HepG2 (cell line): Measurements from ENCODE around the gene CMTM8. TPM values are rescaled to one million over a fixed set of nuclear protein-coding genes. Genes with fewer than 3 reads are reported as not detected.

Experiments
- ATF7 ChIP-seq, 2 experiments: fragments of 450-650 bp in 1 of 2; sonication (generic) in 1 of 2; formaldehyde crosslinking in 1 of 2; IDR thresholded peaks; 2 replicates each; pipeline versions ENCODE4 v1.4.0 to v1.6.1; 2016 to 2020; ENCODE audit warnings: antibody characterized with exemption in 1 of 2, mild to moderate bottlenecking in 1 of 2, missing genetic modification reagents in 1 of 2
- BCL6 ChIP-seq: IDR thresholded peaks from 2 replicates; pipeline ENCODE4 v1.6.1; 2016; ENCODE audit warnings: missing genetic modification reagents, missing compliant biosample characterization
- FOSL2 ChIP-seq: sonication (generic); formaldehyde crosslinking; IDR thresholded peaks from 2 replicates; pipeline ENCODE4 v1.4.0; 2020; ENCODE audit warnings: missing genetic modification reagents
- FOXA1 ChIP-seq, 2 experiments: fragments of 450-650 bp in 1 of 2; sonication (generic) in 1 of 2; formaldehyde crosslinking in 1 of 2; IDR thresholded peaks; 2 replicates each; pipeline versions ENCODE4 v1.4.0 to v1.6.1; 2016 to 2020; ENCODE audit warnings: missing genetic modification reagents in 1 of 2
- HMG20B ChIP-seq: conservative IDR thresholded peaks from 2 replicates; pipeline ENCODE4 v1.6.1; 2016; ENCODE audit warnings: missing genetic modification reagents, missing compliant biosample characterization
- NCOA2 ChIP-seq: sonication (generic); formaldehyde crosslinking; IDR thresholded peaks from 2 replicates; pipeline ENCODE4 v1.8.0; 2022; ENCODE audit warnings: inconsistent platforms
- PITX1 ChIP-seq: sonication (generic); formaldehyde crosslinking; IDR thresholded peaks from 2 replicates; pipeline ENCODE4 v1.5.1; 2020; ENCODE audit warnings: mild to moderate bottlenecking, missing genetic modification reagents
- RCOR2 ChIP-seq: IDR thresholded peaks from 2 replicates; pipeline ENCODE4 v1.6.1; 2016; ENCODE audit warnings: missing biosample characterization, missing genetic modification reagents
- RERE ChIP-seq: IDR thresholded peaks from 2 replicates; pipeline ENCODE4 v1.6.1; 2016; ENCODE audit warnings: low read depth, missing genetic modification reagents, missing compliant biosample characterization
- TEAD3 ChIP-seq: optimal IDR thresholded peaks from 2 replicates; pipeline ENCODE3; 2016; ENCODE audit warnings: borderline replicate concordance
- ZNF24 ChIP-seq: fragments of 450-650 bp; IDR thresholded peaks from 2 replicates; pipeline ENCODE4 v1.6.1; 2017; ENCODE audit warnings: antibody characterized with exemption, mild to moderate bottlenecking
- ZNF615 ChIP-seq: sonication (generic); formaldehyde crosslinking; IDR thresholded peaks from 2 replicates; pipeline ENCODE4 v1.5.0; 2020; ENCODE audit warnings: mild to moderate bottlenecking, missing genetic modification reagents, borderline replicate concordance
- ZNF773 ChIP-seq: sonication (generic); formaldehyde crosslinking; IDR thresholded peaks from 2 replicates; pipeline ENCODE4 v1.4.0; 2020; ENCODE audit warnings: missing genetic modification reagents, borderline replicate concordance
- polyA plus RNA-seq, 8 experiments: library from polyadenylated mRNA; depleted of rRNA in 3 of 8; stranded (reverse) in 7 of 8; unstranded in 1 of 8; fragments of >200 nt; fragmentation: Illumina TruSeq in 4 of 8; extraction: Trizol in 4 of 8; gene quantifications; 2 replicates each; pipeline versions ENCODE4 v1.2.1 to v1.2.3, GENCODE V29; 2011 to 2016; ENCODE audit warnings: low read depth in 4 of 8, missing spikeins in 1 of 8, mixed read lengths in 1 of 8; ENCODE audit not compliant: insufficient read depth in 1 of 8
- total RNA-seq, 5 experiments: library from RNA; depleted of rRNA; stranded (reverse); fragments of >200 nt; fragmentation: Illumina TruSeq; extraction: Trizol; gene quantifications; 2 replicates each; pipeline ENCODE4 v1.2.3, GENCODE V29; 2016; ENCODE audit warnings: low read depth in 1 of 5
- TF ChIP-seq, protein P1 (sequence below): IDR thresholded peaks from 2 replicates; pipeline ENCODE4 v1.4.0; 2020; ENCODE audit warnings: mild to moderate bottlenecking, missing genetic modification reagents
- TF ChIP-seq, protein P2 (sequence below), 2 experiments: sonication (generic) in 1 of 2; formaldehyde crosslinking in 1 of 2; IDR thresholded peaks; 2 replicates each; pipeline versions ENCODE4 v1.4.0 to v1.6.1; 2018 to 2020; ENCODE audit warnings: missing genetic modification reagents in 2 of 2, borderline replicate concordance in 1 of 2, low read depth in 1 of 2, mild to moderate bottlenecking in 1 of 2, missing biosample characterization in 1 of 2

The CMTM8 gene
- total and polyA plus RNA-seq, 2 of the 13 experiments (the other 11 are each of a cell fraction or from before 2014, with no cell fraction given): 8.9 to 15.8 TPM

DNA sequence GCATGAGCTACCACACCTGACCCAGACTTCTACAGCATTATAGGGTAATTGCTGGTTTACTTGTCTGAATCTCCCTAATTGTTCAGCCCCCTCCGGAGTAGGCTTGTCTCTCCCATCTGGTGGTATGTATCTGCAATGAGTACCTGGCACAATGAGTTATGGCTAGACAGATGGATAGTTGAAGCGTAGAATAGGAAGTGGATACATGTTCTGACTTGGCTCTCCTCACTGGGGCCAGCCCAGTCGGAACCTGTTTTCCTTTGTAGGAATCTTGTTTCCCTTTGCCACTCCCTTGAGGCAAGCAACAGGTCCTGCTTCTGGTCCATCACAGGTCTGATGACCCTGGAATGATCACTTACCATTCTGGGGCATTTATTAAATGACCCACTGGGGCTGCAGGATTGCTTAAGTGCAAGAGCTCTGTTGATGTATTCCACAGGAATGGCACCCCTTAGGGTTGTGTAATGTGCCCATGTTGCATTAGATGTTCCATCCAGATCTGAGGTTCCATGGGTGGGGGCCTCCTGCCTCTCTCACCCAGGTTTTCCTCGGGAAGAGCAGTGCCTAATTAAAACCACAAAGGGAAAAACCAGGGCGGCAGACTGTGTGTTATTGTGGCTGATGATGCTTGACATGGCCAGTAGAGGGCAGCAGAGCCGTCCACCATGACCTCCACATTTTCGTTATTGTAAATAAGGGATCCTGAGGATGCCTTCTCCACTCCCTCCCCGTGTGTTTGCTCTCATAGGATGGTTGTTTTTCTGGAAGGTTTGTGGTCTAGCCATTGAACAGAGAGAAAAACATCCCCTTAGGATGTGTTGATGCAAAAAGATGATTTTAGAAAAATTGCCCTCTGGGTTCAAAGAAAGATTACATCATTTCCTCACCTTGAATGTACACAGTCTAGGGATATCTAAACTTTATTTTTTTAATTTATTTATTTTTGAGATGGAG lies 58.0 kb downstream of the CMTM8 start (continued):
- TF ChIP-seq ZNF615 (CRISPR knock-in tag): no peak
- TF ChIP-seq, protein P1, sequence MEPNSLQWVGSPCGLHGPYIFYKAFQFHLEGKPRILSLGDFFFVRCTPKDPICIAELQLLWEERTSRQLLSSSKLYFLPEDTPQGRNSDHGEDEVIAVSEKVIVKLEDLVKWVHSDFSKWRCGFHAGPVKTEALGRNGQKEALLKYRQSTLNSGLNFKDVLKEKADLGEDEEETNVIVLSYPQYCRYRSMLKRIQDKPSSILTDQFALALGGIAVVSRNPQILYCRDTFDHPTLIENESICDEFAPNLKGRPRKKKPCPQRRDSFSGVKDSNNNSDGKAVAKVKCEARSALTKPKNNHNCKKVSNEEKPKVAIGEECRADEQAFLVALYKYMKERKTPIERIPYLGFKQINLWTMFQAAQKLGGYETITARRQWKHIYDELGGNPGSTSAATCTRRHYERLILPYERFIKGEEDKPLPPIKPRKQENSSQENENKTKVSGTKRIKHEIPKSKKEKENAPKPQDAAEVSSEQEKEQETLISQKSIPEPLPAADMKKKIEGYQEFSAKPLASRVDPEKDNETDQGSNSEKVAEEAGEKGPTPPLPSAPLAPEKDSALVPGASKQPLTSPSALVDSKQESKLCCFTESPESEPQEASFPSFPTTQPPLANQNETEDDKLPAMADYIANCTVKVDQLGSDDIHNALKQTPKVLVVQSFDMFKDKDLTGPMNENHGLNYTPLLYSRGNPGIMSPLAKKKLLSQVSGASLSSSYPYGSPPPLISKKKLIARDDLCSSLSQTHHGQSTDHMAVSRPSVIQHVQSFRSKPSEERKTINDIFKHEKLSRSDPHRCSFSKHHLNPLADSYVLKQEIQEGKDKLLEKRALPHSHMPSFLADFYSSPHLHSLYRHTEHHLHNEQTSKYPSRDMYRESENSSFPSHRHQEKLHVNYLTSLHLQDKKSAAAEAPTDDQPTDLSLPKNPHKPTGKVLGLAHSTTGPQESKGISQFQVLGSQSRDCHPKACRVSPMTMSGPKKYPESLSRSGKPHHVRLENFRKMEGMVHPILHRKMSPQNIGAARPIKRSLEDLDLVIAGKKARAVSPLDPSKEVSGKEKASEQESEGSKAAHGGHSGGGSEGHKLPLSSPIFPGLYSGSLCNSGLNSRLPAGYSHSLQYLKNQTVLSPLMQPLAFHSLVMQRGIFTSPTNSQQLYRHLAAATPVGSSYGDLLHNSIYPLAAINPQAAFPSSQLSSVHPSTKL (CRISPR knock-in tag): 0 out of 2 replicates have a peak, but pooled peaks have one; percentile 13
- TF ChIP-seq RCOR2 (CRISPR knock-in tag): 0 out of 2 replicates have a peak, but pooled peaks have one; percentile 34
- TF ChIP-seq PITX1 (CRISPR knock-in tag): peak; percentile 19; the same call in 1 of the 2 replicates
- peak; percentile 25 for TF ChIP-seq TEAD3
- peak; percentile 42 for TF ChIP-seq FOSL2 (CRISPR knock-in tag)
- TF ChIP-seq ZNF24: no peak
- TF ChIP-seq HMG20B (CRISPR knock-in tag): 0 out of 2 replicates have a peak, but pooled peaks have one; percentile 38
- peak; percentile 21; the same call in 1 of the 2 replicates for TF ChIP-seq ATF7 (IDR thresholded peaks at IDR 0.05)
- TF ChIP-seq ATF7 (CRISPR knock-in tag; IDR thresholded peaks at IDR 0.05): no peak
- TF ChIP-seq ZNF773 (CRISPR knock-in tag): no peak
- no peak for TF ChIP-seq RERE (CRISPR knock-in tag)
- TF ChIP-seq NCOA2 (CRISPR knock-in tag): 0 out of 2 replicates have a peak, but pooled peaks have one; percentile 35
- TF ChIP-seq, protein P2, sequence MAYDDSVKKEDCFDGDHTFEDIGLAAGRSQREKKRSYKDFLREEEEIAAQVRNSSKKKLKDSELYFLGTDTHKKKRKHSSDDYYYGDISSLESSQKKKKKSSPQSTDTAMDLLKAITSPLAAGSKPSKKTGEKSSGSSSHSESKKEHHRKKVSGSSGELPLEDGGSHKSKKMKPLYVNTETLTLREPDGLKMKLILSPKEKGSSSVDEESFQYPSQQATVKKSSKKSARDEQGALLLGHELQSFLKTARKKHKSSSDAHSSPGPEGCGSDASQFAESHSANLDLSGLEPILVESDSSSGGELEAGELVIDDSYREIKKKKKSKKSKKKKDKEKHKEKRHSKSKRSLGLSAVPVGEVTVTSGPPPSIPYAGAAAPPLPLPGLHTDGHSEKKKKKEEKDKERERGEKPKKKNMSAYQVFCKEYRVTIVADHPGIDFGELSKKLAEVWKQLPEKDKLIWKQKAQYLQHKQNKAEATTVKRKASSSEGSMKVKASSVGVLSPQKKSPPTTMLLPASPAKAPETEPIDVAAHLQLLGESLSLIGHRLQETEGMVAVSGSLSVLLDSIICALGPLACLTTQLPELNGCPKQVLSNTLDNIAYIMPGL (CRISPR knock-in tag; IDR thresholded peaks at IDR 0.05; ENCODE audit: borderline replicate concordance in 1 of 2, low read depth in 1 of 2): peak in 1 of 2 experiments; percentile 43; a peak in 1 of 4 replicates
- 0 out of 2 replicates have a peak, but pooled peaks have one; percentile 20 for TF ChIP-seq BCL6
- no peak for TF ChIP-seq FOXA1 (IDR thresholded peaks at IDR 0.05)
- peak; percentile 97 for TF ChIP-seq FOXA1 (CRISPR knock-in tag; IDR thresholded peaks at IDR 0.05)
